IMR-90 (cell line): ENCODE results near the gene CDKAL1. TPM values are rescaled to one million over a fixed set of nuclear protein-coding genes. Genes with fewer than 3 reads are reported as not detected.

Experiments used
- ATAC-seq: fragments of 200-7000 bp; cut with Tn5 transposase; 2 replicates; pipeline ENCODE4 v1.9.1; 2020; ENCODE audit warnings: low read depth, mild to moderate bottlenecking, moderate library complexity
- BruUV-seq: library from RNA; stranded (reverse); fragments of 400-500 nt; replicated peaks from 2 replicates; lab custom pipeline; 2021; lab: Mats Ljungman, UMichigan
- CTCF ChIA-PET: fragments of 300-600 bp; formaldehyde crosslinking; extraction: SDS; loops from one replicate; lab custom pipeline; 2021; ENCODE audit warnings: antibody characterized with exemption; lab: Yijun Ruan, JAX
- POLR2A ChIA-PET: fragments of 300-600 bp; sonication (Branson Sonifier 250); formaldehyde crosslinking; loops from one replicate; lab custom pipeline; 2022; ENCODE audit warnings: antibody characterized with exemption; ENCODE audit not compliant: unreplicated experiment; lab: Charles Lee
- DNase-seq: peaks from one replicate; pipeline ENCODE4 v3.0.0; 2013
- H2AFZ ChIP-seq: replicated peaks from 2 replicates; pipeline ENCODE3; 2013; ENCODE audit warnings: low read length, mild to moderate bottlenecking; ENCODE audit not compliant: poor library complexity
- H2AK5ac ChIP-seq: 2 replicates; pipeline ENCODE4 v1.6.1; 2013; ENCODE audit warnings: low read depth, low read length, inconsistent platforms
- H2AK9ac ChIP-seq: replicated peaks from 2 replicates; pipeline ENCODE3; 2013; ENCODE audit warnings: mild to moderate bottlenecking, low read depth, low read length, moderate library complexity; ENCODE audit not compliant: poor library complexity
- H2BK120ac ChIP-seq: 2 replicates; pipeline ENCODE4 v1.6.1; 2013; ENCODE audit warnings: low read depth, low read length, inconsistent platforms
- H2BK15ac ChIP-seq: 3 replicates; pipeline ENCODE4 v1.6.1; 2013; ENCODE audit warnings: low read depth, low read length, inconsistent platforms
- H2BK20ac ChIP-seq: 2 replicates; pipeline ENCODE4 v1.6.1; 2013; ENCODE audit warnings: low read depth, mild to moderate bottlenecking, inconsistent platforms, low read length, moderate library complexity
- H2BK5ac ChIP-seq: 2 replicates; pipeline ENCODE4 v1.6.1; 2013; ENCODE audit warnings: mild to moderate bottlenecking, low read depth, low read length, inconsistent platforms; ENCODE audit not compliant: poor library complexity, severe bottlenecking
- H3K14ac ChIP-seq: replicated peaks from 2 replicates; pipeline ENCODE4 v1.6.1; 2013; ENCODE audit warnings: low read depth, low read length, inconsistent platforms
- H3K18ac ChIP-seq: 2 replicates; pipeline ENCODE4 v1.6.1; 2013; ENCODE audit warnings: low read depth, low read length, control low read depth
- H3K23ac ChIP-seq: 2 replicates; pipeline ENCODE4 v1.6.1; 2013; ENCODE audit warnings: low read depth, low read length, inconsistent platforms
- H3K27ac ChIP-seq: 2 replicates; pipeline ENCODE4 v1.5.1; 2013; ENCODE audit warnings: mild to moderate bottlenecking, control low read depth, low read length; ENCODE audit not compliant: insufficient read depth
- H3K27me3 ChIP-seq: 2 replicates; pipeline ENCODE4 v1.6.1; 2013; ENCODE audit warnings: low read length; ENCODE audit not compliant: control insufficient read depth, insufficient read depth
- H3K36me3 ChIP-seq: 2 replicates; pipeline ENCODE4 v1.6.1; 2013; ENCODE audit warnings: low read length, mixed read lengths; ENCODE audit not compliant: control insufficient read depth, insufficient read depth
- H3K4ac ChIP-seq: 2 replicates; pipeline ENCODE4 v1.6.1; 2013; ENCODE audit warnings: low read depth, low read length, inconsistent platforms
- H3K4me1 ChIP-seq: 2 replicates; pipeline ENCODE4 v1.6.1; 2013; ENCODE audit warnings: low read length, mixed read lengths; ENCODE audit not compliant: control insufficient read depth, insufficient read depth
- H3K4me2 ChIP-seq: 2 replicates; pipeline ENCODE4 v1.6.1; 2013; ENCODE audit warnings: low read depth, mild to moderate bottlenecking, control low read depth, low read length, moderate library complexity
- H3K4me3 ChIP-seq: 2 replicates; pipeline ENCODE4 v1.5.1; 2013; ENCODE audit warnings: low read depth, mild to moderate bottlenecking, control low read depth, low read length, moderate library complexity; ENCODE audit not compliant: insufficient read depth
- H3K56ac ChIP-seq: 2 replicates; pipeline ENCODE4 v1.6.1; 2013; ENCODE audit warnings: low read length, inconsistent platforms; ENCODE audit not compliant: insufficient read depth; ENCODE audit errors: extremely low read depth
- H3K79me1 ChIP-seq, 2 experiments: 2 replicates each; pipeline ENCODE4 v1.6.1; 2013; ENCODE audit warnings: low read length in 2 of 2, inconsistent platforms in 1 of 2, low read depth in 1 of 2
- H3K9ac ChIP-seq: 2 replicates; pipeline ENCODE4 v1.6.1; 2013; ENCODE audit warnings: low read depth, low read length, control low read depth
- H3K9me1 ChIP-seq: 2 replicates; pipeline ENCODE4 v1.6.1; 2013; ENCODE audit warnings: low read length, inconsistent platforms; ENCODE audit not compliant: insufficient read depth
- H3K9me3 ChIP-seq: 2 replicates; pipeline ENCODE4 v1.6.1; 2013; ENCODE audit warnings: low read length; ENCODE audit not compliant: control insufficient read depth, insufficient read depth
- H4K20me1 ChIP-seq: 2 replicates; pipeline ENCODE4 v1.6.1; 2013; ENCODE audit warnings: low read length, inconsistent platforms; ENCODE audit not compliant: insufficient read depth
- H4K5ac ChIP-seq: 2 replicates; pipeline ENCODE4 v1.6.1; 2013; ENCODE audit warnings: mild to moderate bottlenecking, low read depth, low read length, control low read depth
- H4K8ac ChIP-seq, 2 experiments: 2 replicates each; pipeline ENCODE4 v1.6.1; 2013; ENCODE audit warnings: low read depth in 2 of 2, low read length in 2 of 2, control low read depth in 1 of 2, inconsistent platforms in 1 of 2
- H4K91ac ChIP-seq: 2 replicates; pipeline ENCODE4 v1.6.1; 2013; ENCODE audit warnings: low read depth, low read length, inconsistent platforms; ENCODE audit not compliant: insufficient read depth
- BHLHE40 ChIP-seq: fragments of 150-350 bp; IDR thresholded peaks from 2 replicates; pipeline ENCODE4 v1.6.1; 2016; ENCODE audit warnings: mild to moderate bottlenecking, low read depth, low read length
- CEBPB ChIP-seq: IDR thresholded peaks from 2 replicates; pipeline ENCODE4 v1.6.1; 2012; ENCODE audit warnings: low read depth, low read length, improper control_type of control experiment
- CTCF ChIP-seq: conservative IDR thresholded peaks from 2 replicates; pipeline ENCODE4 v1.5.1; 2012; ENCODE audit warnings: mild to moderate bottlenecking, low read depth, low read length, improper control_type of control experiment
- FOS ChIP-seq: fragments of 150-350 bp; IDR thresholded peaks from 2 replicates; pipeline ENCODE4 v1.6.1; 2016; ENCODE audit warnings: low read depth, low read length
- MAFK ChIP-seq: IDR thresholded peaks from 2 replicates; pipeline ENCODE4 v1.6.1; 2012; ENCODE audit warnings: low read depth, low read length, improper control_type of control experiment
- MAZ ChIP-seq: IDR thresholded peaks from 2 replicates; pipeline ENCODE4 v1.6.1; 2012; ENCODE audit warnings: low read depth, mild to moderate bottlenecking, low read length, improper control_type of control experiment, moderate library complexity, borderline replicate concordance
- RCOR1 ChIP-seq: IDR thresholded peaks from 2 replicates; pipeline ENCODE4 v1.6.1; 2012; ENCODE audit warnings: mild to moderate bottlenecking, low read length, improper control_type of control experiment; ENCODE audit not compliant: insufficient replicate concordance
- WGBS, 2 experiments: methylation state at CpG; one replicate each; pipeline versions ENCODE4 v1.1.5 to v1.1.7; 2013; ENCODE audit warnings: missing lambda C conversion rate in 2 of 2; ENCODE audit not compliant: insufficient read length in 1 of 2; ENCODE audit errors: extremely low coverage in 2 of 2; 5-methylcytosine and 5-hydroxymethylcytosine counted together
- dilution Hi-C: fragments of 300-500 bp; cut with HindIII; formaldehyde crosslinking; loops from one replicate; pipeline ENCODE4 v1.14.3; 2018; ENCODE audit warnings: low sequenced_read_pairs; ENCODE audit not compliant: unreplicated experiment
- in situ Hi-C: fragments of 300-500 bp; cut with MboI; formaldehyde crosslinking; loops from 3 replicates; pipeline ENCODE4 v1.14.3; 2019; ENCODE audit warnings: low sequenced_read_pairs, inconsistent platforms, mixed read lengths
- intact Hi-C: fragments of 100-400 bp; cut with micrococcal nuclease; formaldehyde crosslinking; loops from 2 replicates; pipeline ENCODE4 v1.10.0; 2022
- polyA plus RNA-seq, 3 experiments: library from polyadenylated mRNA; depleted of rRNA; stranded (reverse); fragments of >200 nt; gene quantifications; 2 replicates each; pipeline ENCODE4 v1.2.3, GENCODE V29; 2012; ENCODE audit warnings: low replicate concordance in 1 of 3
- total RNA-seq: library from RNA; depleted of rRNA; stranded (reverse); fragments of >200 nt; gene quantifications from 2 replicates; pipeline ENCODE4 v1.2.3, GENCODE V29; 2012

CDKAL1 gene
- total and polyA plus RNA-seq, 2 of the 4 experiments (the other 2 are of a cell fraction) = 3.7 to 13.1 TPM

GRCh38 chr6:21166754-21167153 lies 632.5 kb downstream of the CDKAL1 start:
- Histone ChIP-seq H3K56ac (no peak overlapping the region), H3K79me1 (no peaks in the 10 kb centered on the region), H3K27me3 (no peaks in the 10 kb centered on the region), H3K4me2 (no peak overlapping the region), H2AFZ (no peak overlapping the region), H3K9me3 (no peaks in the 10 kb centered on the region), H4K8ac (no peak overlapping the region), H3K27ac (no peak overlapping the region), H3K4me3 (no peak overlapping the region), H4K5ac (no peak overlapping the region), H3K14ac (no peak overlapping the region), H3K36me3 (no peaks in the 10 kb centered on the region), H2AK5ac (no peak overlapping the region), H2BK5ac (no peak overlapping the region), H3K18ac (no peak overlapping the region), H3K23ac (no peak overlapping the region), H2BK120ac (no peak overlapping the region), H2AK9ac (no peak overlapping the region), H2BK15ac (no peak overlapping the region), H4K91ac (no peak overlapping the region), H2BK20ac (no peak overlapping the region), H3K9me1 (peaks cover 3% of the 10 kb centered on the region; the same call in 1 of the 2 replicates), H3K4ac (no peak overlapping the region), H3K9ac (no peak overlapping the region), H4K20me1 (no peaks in the 10 kb centered on the region), H3K4me1 (no peaks in the 10 kb centered on the region; the same call in 1 of the 2 replicates)
- no peak for DNase-seq
- intact Hi-C loops (no loop called here), in situ Hi-C loops (no loop called here), dilution Hi-C loops (no loop called here)
- BruUV-seq = no TSS peak
- 20% methylated on average over 1 of the region's 2 CpGs; no CpG with 5 or more reads in 1 of the 2 experiments for WGBS, 2 experiments
- TF ChIP-seq MAZ (no peak), MAFK (no peak), FOS (no peak), CEBPB (no peak), RCOR1 (no peak), BHLHE40 (no peak), CTCF (no peak)
- ChIA-PET POLR2A (no interaction called here), CTCF (no interaction called here)
- ATAC-seq = no peak
